K562 (cell line): ENCODE data around the gene DRAXIN. TPM values are rescaled to one million over a fixed set of nuclear protein-coding genes. Genes with fewer than 3 reads are reported as not detected.

Experiments used
- ESRRA ChIP-seq: fragments of 450-650 bp; IDR thresholded peaks from 2 replicates; pipeline ENCODE4 v1.6.1; 2014; ENCODE audit warnings: low read depth, mild to moderate bottlenecking, moderate library complexity, borderline replicate concordance
- GTF2E2 ChIP-seq: fragments of 200-800 bp; sonication (Bioruptor generic); IDR thresholded peaks from 2 replicates; pipeline ENCODE4 v1.6.1; 2016; ENCODE audit warnings: missing genetic modification characterization, missing compliant biosample characterization
- KDM5B ChIP-seq: fragments of 200-600 bp; sonication (generic); IDR thresholded peaks from 2 replicates; pipeline ENCODE4 v1.6.1; 2012; ENCODE audit warnings: low read depth, mild to moderate bottlenecking, moderate library complexity, low read length, control low read depth, inconsistent platforms; ENCODE audit not compliant: insufficient replicate concordance
- PCBP2 ChIP-seq: fragments of 200-400 bp; formaldehyde crosslinking; IDR thresholded peaks from 2 replicates; pipeline ENCODE4 v1.6.1; 2018; ENCODE audit warnings: low read length, low read depth, mild to moderate bottlenecking, moderate library complexity; ENCODE audit not compliant: poor library complexity, severe bottlenecking
- POLR2G ChIP-seq: fragments of 200-400 bp; formaldehyde crosslinking; IDR thresholded peaks from 2 replicates; pipeline ENCODE4 v1.6.1; 2017; ENCODE audit warnings: low read depth, mild to moderate bottlenecking, antibody characterized with exemption, low read length, moderate library complexity
- RAD21 ChIP-seq, 2 experiments: fragments of 250-450 bp in 1 of 2; fragments of 450-650 bp in 1 of 2; sonication (Bioruptor Pico) in 1 of 2; formaldehyde crosslinking in 1 of 2; IDR thresholded peaks in 1 of 2; conservative IDR thresholded peaks in 1 of 2; 2 replicates each; pipeline versions ENCODE4 v1.4.0 to v1.8.0; 2020 to 2022; ENCODE audit warnings: mild to moderate bottlenecking in 2 of 2, moderate library complexity in 1 of 2
- RBFOX2 ChIP-seq: fragments of 200-400 bp; formaldehyde crosslinking; IDR thresholded peaks from 2 replicates; pipeline ENCODE4 v1.6.1; 2017; ENCODE audit warnings: low read depth, mild to moderate bottlenecking, low read length, moderate library complexity
- RNF2 ChIP-seq: sonication (generic); IDR thresholded peaks from 2 replicates; pipeline ENCODE4 v1.6.1; 2016
- SMAD2 ChIP-seq: fragments of 150-350 bp; IDR thresholded peaks from 2 replicates; pipeline ENCODE4 v1.6.1; 2014; ENCODE audit warnings: low read depth, mild to moderate bottlenecking, low read length
- ZNF324 ChIP-seq: fragments of 250-450 bp; sonication (Bioruptor Pico); IDR thresholded peaks from 2 replicates; pipeline ENCODE4 v1.4.0; 2020; ENCODE audit warnings: mild to moderate bottlenecking
- polyA plus RNA-seq, 8 experiments: library from polyadenylated mRNA; depleted of rRNA in 4 of 8; stranded (reverse) in 5 of 8; unstranded in 3 of 8; fragments of >200 nt; fragmentation: Nextera tagmentation in 2 of 8; fragmentation: Illumina TruSeq in 1 of 8; extraction: Ambion mirVana in 2 of 8; extraction: Trizol in 1 of 8; gene quantifications; 2 replicates each; pipeline versions ENCODE4 v1.2.1 to v1.2.3, GENCODE V29; 2011 to 2014; ENCODE audit warnings: inconsistent platforms in 1 of 8, missing spikeins in 1 of 8
- total RNA-seq, 7 experiments: library from RNA; depleted of rRNA in 6 of 7; stranded (reverse); fragments of >200 nt in 6 of 7; fragmentation: Illumina TruSeq in 2 of 7; extraction: Trizol in 2 of 7; gene quantifications; 2 replicates each; pipeline versions ENCODE4 v1.2.1 to v1.2.3, GENCODE V29; 2011 to 2021; ENCODE audit warnings: low replicate concordance in 1 of 7
- TF ChIP-seq, protein P1 (sequence below): fragments of 250-450 bp; sonication (Bioruptor Pico); IDR thresholded peaks from 2 replicates; pipeline ENCODE4 v1.8.0; 2021; ENCODE audit warnings: moderate library complexity, mild to moderate bottlenecking, inconsistent platforms
- TF ChIP-seq, protein P2 (sequence below): sonication (generic); formaldehyde crosslinking; IDR thresholded peaks from 2 replicates; pipeline ENCODE4 v1.8.0; 2022; ENCODE audit warnings: mild to moderate bottlenecking, missing genetic modification reagents, borderline replicate concordance
- TF ChIP-seq, protein P3 (sequence below): fragments of 450-650 bp; IDR thresholded peaks from 2 replicates; pipeline ENCODE4 v1.6.1; 2016; ENCODE audit warnings: mild to moderate bottlenecking
- TF ChIP-seq, protein P4 (sequence below): fragments of 250-450 bp; sonication (Bioruptor Pico); IDR thresholded peaks from 2 replicates; pipeline ENCODE4 v1.9.0; 2021; ENCODE audit warnings: mild to moderate bottlenecking, inconsistent platforms

DRAXIN gene
- total and polyA plus RNA-seq, 9 of the 15 experiments (the other 6 are each of a cell fraction or from before 2014, with no cell fraction given), result 0.01 to 0.04 (median 0.01) TPM; not detected in 6

DNA sequence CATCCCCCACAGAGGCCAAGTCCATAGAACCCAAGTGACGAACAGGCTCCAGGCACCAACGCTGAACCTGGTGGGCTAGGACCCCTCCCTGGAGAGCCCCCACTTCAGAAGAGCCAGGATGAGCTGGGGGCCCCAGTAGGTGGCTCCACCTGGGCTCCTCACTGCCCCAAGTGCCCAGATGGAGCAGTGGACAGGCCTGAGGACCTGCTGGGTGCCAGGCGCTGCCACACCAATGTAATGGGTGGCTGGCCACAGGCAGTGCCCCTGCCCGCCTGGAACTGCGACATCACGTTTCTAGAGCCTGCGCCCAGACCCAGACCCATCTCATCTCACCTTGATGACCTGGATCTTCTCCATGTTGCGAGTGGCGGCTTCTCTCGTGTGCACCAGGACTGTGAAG, 16.2 kb upstream of the DRAXIN start (continued):
- TF ChIP-seq PCBP2 (no peak), ZNF324 (CRISPR knock-in tag) (no peak), RNF2 (no peak), POLR2G (peak; percentile 63), KDM5B (no peak), RAD21 (CRISPR knock-in tag; conservative IDR thresholded peaks at IDR 0.05 in 1 of 2, IDR thresholded peaks at IDR 0.05 in 1 of 2) (no peak), SMAD2 (no peak), GTF2E2 (tag) (no peak), ESRRA (no peak), RBFOX2 (peak; percentile 53; the same call in 1 of the 2 replicates)
- TF ChIP-seq, protein P1, sequence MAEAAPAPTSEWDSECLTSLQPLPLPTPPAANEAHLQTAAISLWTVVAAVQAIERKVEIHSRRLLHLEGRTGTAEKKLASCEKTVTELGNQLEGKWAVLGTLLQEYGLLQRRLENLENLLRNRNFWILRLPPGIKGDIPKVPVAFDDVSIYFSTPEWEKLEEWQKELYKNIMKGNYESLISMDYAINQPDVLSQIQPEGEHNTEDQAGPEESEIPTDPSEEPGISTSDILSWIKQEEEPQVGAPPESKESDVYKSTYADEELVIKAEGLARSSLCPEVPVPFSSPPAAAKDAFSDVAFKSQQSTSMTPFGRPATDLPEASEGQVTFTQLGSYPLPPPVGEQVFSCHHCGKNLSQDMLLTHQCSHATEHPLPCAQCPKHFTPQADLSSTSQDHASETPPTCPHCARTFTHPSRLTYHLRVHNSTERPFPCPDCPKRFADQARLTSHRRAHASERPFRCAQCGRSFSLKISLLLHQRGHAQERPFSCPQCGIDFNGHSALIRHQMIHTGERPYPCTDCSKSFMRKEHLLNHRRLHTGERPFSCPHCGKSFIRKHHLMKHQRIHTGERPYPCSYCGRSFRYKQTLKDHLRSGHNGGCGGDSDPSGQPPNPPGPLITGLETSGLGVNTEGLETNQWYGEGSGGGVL (CRISPR knock-in tag), result no peak
- TF ChIP-seq, protein P2, sequence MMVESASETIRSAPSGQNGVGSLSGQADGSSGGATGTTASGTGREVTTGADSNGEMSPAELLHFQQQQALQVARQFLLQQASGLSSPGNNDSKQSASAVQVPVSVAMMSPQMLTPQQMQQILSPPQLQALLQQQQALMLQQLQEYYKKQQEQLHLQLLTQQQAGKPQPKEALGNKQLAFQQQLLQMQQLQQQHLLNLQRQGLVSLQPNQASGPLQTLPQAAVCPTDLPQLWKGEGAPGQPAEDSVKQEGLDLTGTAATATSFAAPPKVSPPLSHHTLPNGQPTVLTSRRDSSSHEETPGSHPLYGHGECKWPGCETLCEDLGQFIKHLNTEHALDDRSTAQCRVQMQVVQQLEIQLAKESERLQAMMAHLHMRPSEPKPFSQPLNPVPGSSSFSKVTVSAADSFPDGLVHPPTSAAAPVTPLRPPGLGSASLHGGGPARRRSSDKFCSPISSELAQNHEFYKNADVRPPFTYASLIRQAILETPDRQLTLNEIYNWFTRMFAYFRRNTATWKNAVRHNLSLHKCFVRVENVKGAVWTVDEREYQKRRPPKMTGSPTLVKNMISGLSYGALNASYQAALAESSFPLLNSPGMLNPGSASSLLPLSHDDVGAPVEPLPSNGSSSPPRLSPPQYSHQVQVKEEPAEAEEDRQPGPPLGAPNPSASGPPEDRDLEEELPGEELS (CRISPR knock-in tag), result no peak
- TF ChIP-seq, protein P3, sequence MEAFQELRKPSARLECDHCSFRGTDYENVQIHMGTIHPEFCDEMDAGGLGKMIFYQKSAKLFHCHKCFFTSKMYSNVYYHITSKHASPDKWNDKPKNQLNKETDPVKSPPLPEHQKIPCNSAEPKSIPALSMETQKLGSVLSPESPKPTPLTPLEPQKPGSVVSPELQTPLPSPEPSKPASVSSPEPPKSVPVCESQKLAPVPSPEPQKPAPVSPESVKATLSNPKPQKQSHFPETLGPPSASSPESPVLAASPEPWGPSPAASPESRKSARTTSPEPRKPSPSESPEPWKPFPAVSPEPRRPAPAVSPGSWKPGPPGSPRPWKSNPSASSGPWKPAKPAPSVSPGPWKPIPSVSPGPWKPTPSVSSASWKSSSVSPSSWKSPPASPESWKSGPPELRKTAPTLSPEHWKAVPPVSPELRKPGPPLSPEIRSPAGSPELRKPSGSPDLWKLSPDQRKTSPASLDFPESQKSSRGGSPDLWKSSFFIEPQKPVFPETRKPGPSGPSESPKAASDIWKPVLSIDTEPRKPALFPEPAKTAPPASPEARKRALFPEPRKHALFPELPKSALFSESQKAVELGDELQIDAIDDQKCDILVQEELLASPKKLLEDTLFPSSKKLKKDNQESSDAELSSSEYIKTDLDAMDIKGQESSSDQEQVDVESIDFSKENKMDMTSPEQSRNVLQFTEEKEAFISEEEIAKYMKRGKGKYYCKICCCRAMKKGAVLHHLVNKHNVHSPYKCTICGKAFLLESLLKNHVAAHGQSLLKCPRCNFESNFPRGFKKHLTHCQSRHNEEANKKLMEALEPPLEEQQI, result no peak
- TF ChIP-seq, protein P4, sequence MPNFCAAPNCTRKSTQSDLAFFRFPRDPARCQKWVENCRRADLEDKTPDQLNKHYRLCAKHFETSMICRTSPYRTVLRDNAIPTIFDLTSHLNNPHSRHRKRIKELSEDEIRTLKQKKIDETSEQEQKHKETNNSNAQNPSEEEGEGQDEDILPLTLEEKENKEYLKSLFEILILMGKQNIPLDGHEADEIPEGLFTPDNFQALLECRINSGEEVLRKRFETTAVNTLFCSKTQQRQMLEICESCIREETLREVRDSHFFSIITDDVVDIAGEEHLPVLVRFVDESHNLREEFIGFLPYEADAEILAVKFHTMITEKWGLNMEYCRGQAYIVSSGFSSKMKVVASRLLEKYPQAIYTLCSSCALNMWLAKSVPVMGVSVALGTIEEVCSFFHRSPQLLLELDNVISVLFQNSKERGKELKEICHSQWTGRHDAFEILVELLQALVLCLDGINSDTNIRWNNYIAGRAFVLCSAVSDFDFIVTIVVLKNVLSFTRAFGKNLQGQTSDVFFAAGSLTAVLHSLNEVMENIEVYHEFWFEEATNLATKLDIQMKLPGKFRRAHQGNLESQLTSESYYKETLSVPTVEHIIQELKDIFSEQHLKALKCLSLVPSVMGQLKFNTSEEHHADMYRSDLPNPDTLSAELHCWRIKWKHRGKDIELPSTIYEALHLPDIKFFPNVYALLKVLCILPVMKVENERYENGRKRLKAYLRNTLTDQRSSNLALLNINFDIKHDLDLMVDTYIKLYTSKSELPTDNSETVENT, result no peak
- TF ChIP-seq, all 486 proteins: peak for 4
